ENCODE data around the gene SLC10A7. TPM values are rescaled to one million over a fixed set of nuclear protein-coding genes. Genes with fewer than 3 reads are reported as not detected.

The SLC10A7 gene
- total and polyA plus RNA-seq, 2 experiments from 2014 or later: 8.3 to 21.2 TPM

GRCh38 chr4:146252969-146253611, 268.6 kb downstream of the SLC10A7 start:
- H3K79me2 ChIP-seq: no peaks in the 10 kb centered on the region
- H3K9me2 ChIP-seq (replicated peaks; ENCODE audit: insufficient read depth): no peaks in the 10 kb centered on the region
- TF ChIP-seq EZH2phosphoT487 (IDR thresholded peaks at IDR 0.05; ENCODE audit: low read depth, severe bottlenecking, unreplicated experiment) (no peak), EZH2 (IDR thresholded peaks at IDR 0.05; ENCODE audit: borderline replicate concordance) (no peak)
- TF ChIP-seq, protein P1, sequence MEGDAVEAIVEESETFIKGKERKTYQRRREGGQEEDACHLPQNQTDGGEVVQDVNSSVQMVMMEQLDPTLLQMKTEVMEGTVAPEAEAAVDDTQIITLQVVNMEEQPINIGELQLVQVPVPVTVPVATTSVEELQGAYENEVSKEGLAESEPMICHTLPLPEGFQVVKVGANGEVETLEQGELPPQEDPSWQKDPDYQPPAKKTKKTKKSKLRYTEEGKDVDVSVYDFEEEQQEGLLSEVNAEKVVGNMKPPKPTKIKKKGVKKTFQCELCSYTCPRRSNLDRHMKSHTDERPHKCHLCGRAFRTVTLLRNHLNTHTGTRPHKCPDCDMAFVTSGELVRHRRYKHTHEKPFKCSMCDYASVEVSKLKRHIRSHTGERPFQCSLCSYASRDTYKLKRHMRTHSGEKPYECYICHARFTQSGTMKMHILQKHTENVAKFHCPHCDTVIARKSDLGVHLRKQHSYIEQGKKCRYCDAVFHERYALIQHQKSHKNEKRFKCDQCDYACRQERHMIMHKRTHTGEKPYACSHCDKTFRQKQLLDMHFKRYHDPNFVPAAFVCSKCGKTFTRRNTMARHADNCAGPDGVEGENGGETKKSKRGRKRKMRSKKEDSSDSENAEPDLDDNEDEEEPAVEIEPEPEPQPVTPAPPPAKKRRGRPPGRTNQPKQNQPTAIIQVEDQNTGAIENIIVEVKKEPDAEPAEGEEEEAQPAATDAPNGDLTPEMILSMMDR (IDR thresholded peaks at IDR 0.05; ENCODE audit: poor library complexity): no peak
- no peaks in the 10 kb centered on the region for H4K20me1 ChIP-seq (ENCODE audit: insufficient read depth, poor library complexity, severe bottlenecking)
- H3K4me2 ChIP-seq: no peak overlapping the region
- DNase-seq (ENCODE audit: low spot score): no peak
- H3K4me3 ChIP-seq: no peak overlapping the region
- no peaks in the 10 kb centered on the region for H3K9me3 ChIP-seq (ENCODE audit: low read depth)
- H3K27me3 ChIP-seq: no peaks in the 10 kb centered on the region
- H3K36me3 ChIP-seq (replicated peaks; ENCODE audit: insufficient read depth, low read depth): no peaks in the 10 kb centered on the region
- H3K27ac ChIP-seq: no peak overlapping the region
- no peak overlapping the region for H2AFZ ChIP-seq
- H3K4me1 ChIP-seq (ENCODE audit: insufficient read depth): peaks cover 3% of the 10 kb centered on the region
- 84% methylated on average over 5 of the region's 5 CpGs for WGBS (ENCODE audit: low lambda C conversion rate, missing lambda C conversion rate)

- Histone ChIP-seq H3K9me2 (replicated peaks; ENCODE audit: insufficient read depth) (no peaks in the 10 kb centered on the region), H3K27ac (no peak overlapping the region), H3K9me3 (ENCODE audit: low read depth) (no peaks in the 10 kb centered on the region), H3K27me3 (no peaks in the 10 kb centered on the region), H3K4me2 (no peak overlapping the region), H4K20me1 (ENCODE audit: insufficient read depth, poor library complexity, severe bottlenecking) (no peaks in the 10 kb centered on the region), H3K79me2 (no peaks in the 10 kb centered on the region), H3K4me1 (ENCODE audit: insufficient read depth) (peaks cover 2% of the 10 kb centered on the region), H3K4me3 (no peak overlapping the region), H3K36me3 (replicated peaks; ENCODE audit: insufficient read depth, low read depth) (no peaks in the 10 kb centered on the region), H2AFZ (no peak overlapping the region)
- 69% methylated on average over 2 of the region's 2 CpGs for WGBS (ENCODE audit: low lambda C conversion rate, missing lambda C conversion rate)
- no peak for DNase-seq (ENCODE audit: low spot score)
- TF ChIP-seq, protein P1 (IDR thresholded peaks at IDR 0.05; ENCODE audit: poor library complexity): no peak
- TF ChIP-seq EZH2 (IDR thresholded peaks at IDR 0.05; ENCODE audit: borderline replicate concordance) (no peak), EZH2phosphoT487 (IDR thresholded peaks at IDR 0.05; ENCODE audit: low read depth, severe bottlenecking, unreplicated experiment) (no peak)
These were observed 274.4 kb downstream of the SLC10A7 start for GRCh38 chr4:146247356-146247755.

DNA sequence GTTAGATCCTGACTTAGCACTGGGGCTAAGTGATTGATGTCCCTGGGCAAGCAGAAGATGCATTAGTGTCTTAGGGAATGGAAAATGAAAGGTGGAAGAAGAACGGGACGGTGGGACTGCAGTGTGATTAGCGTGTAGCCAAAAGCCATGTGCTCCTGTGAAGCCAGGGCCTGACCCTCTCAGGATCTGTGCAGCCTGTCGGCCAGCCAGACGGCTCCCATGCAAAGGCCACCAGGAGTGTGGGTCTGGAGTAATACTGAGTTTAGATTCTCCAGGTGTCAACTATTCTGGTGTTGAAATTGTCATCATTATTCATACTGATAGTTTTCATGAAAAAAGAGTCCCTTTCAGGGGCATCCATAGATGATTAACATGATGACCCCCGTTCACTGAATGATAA, 275.4 kb downstream of the SLC10A7 start:
- H3K36me3 ChIP-seq (replicated peaks; ENCODE audit: insufficient read depth, low read depth): no peaks in the 10 kb centered on the region
- H3K9me3 ChIP-seq (ENCODE audit: low read depth): no peaks in the 10 kb centered on the region
- H3K27me3 ChIP-seq: no peaks in the 10 kb centered on the region
- H3K4me3 ChIP-seq: no peak overlapping the region
- H3K4me1 ChIP-seq (ENCODE audit: insufficient read depth): peaks cover 6% of the 10 kb centered on the region
- TF ChIP-seq EZH2 (IDR thresholded peaks at IDR 0.05; ENCODE audit: borderline replicate concordance) (no peak), EZH2phosphoT487 (IDR thresholded peaks at IDR 0.05; ENCODE audit: low read depth, severe bottlenecking, unreplicated experiment) (no peak)
- TF ChIP-seq, protein P1 (IDR thresholded peaks at IDR 0.05; ENCODE audit: poor library complexity): no peak
- H4K20me1 ChIP-seq (ENCODE audit: insufficient read depth, poor library complexity, severe bottlenecking): no peaks in the 10 kb centered on the region
- H2AFZ ChIP-seq: no peak overlapping the region
- no peak overlapping the region for H3K4me2 ChIP-seq
- DNase-seq (ENCODE audit: low spot score): no peak
- 80% methylated on average over 6 of the region's 6 CpGs for WGBS (ENCODE audit: low lambda C conversion rate, missing lambda C conversion rate)
- H3K79me2 ChIP-seq: no peaks in the 10 kb centered on the region
- H3K9me2 ChIP-seq (replicated peaks; ENCODE audit: insufficient read depth): no peaks in the 10 kb centered on the region
- no peak overlapping the region for H3K27ac ChIP-seq
